K562 (cell line): ENCODE results near the gene INTS4.

Experiments
- SP1 ChIP-seq: sonication (generic); formaldehyde crosslinking; IDR thresholded peaks from 2 replicates; pipeline ENCODE4 v1.8.1; 2022; ENCODE audit warnings: mild to moderate bottlenecking, missing genetic modification reagents
- ZBTB40 ChIP-seq, 2 experiments: fragments of 450-650 bp in 1 of 2; sonication (generic) in 1 of 2; formaldehyde crosslinking in 1 of 2; IDR thresholded peaks; 2 replicates each; pipeline versions ENCODE4 v1.7.1 to v1.9.0; 2016 to 2022; ENCODE audit warnings: inconsistent platforms in 1 of 2, mild to moderate bottlenecking in 1 of 2, missing genetic modification reagents in 1 of 2

- TF ChIP-seq SP1 (CRISPR knock-in tag): no peak
- TF ChIP-seq ZBTB40 (IDR thresholded peaks at IDR 0.05): no peak
- no peak for TF ChIP-seq ZBTB40 (CRISPR knock-in tag; IDR thresholded peaks at IDR 0.05)
Measured at GRCh38 chr11:77909277-77909676, 85.2 kb downstream of the INTS4 start.
